MCF 10A (cell line): ENCODE measurements around the gene KLK15. TPM values are rescaled to one million over a fixed set of nuclear protein-coding genes. Genes with fewer than 3 reads are reported as not detected.

Experiments used
- BruUV-seq: library from RNA; stranded (reverse); fragments of 400-500 nt; replicated peaks from 2 replicates; lab custom pipeline; 2021; lab: Mats Ljungman, UMichigan
- CTCF ChIA-PET: fragments of 300-600 bp; sonication (Branson Sonifier 250); formaldehyde crosslinking; extraction: SDS; loops from one replicate; lab custom pipeline; 2021; ENCODE audit warnings: antibody characterized with exemption, inconsistent platforms; lab: Yijun Ruan, JAX
- POLR2A ChIA-PET: fragments of 300-600, 350-650 bp; sonication (Branson Sonifier 250); formaldehyde crosslinking; extraction: SDS; loops from one replicate; lab custom pipeline; 2020; ENCODE audit warnings: antibody characterized with exemption, inconsistent platforms; lab: Yijun Ruan, JAX
- DNase-seq: peaks from one replicate; pipeline ENCODE4 v3.0.0-alpha.2; 2018; ENCODE audit not compliant: unreplicated experiment
- H3K27ac Mint-ChIP-seq: one replicate; pipeline ENCODE4 v1.8.0; 2022; ENCODE audit warnings: mild to moderate bottlenecking, low read depth, mixed read lengths; ENCODE audit not compliant: unreplicated experiment
- H3K27me3 Mint-ChIP-seq: one replicate; pipeline ENCODE4 v1.8.0; 2022; ENCODE audit warnings: mixed read lengths; ENCODE audit not compliant: insufficient read depth, unreplicated experiment
- H3K36me3 Mint-ChIP-seq: one replicate; pipeline ENCODE4 v1.8.0; 2022; ENCODE audit warnings: mild to moderate bottlenecking, moderate library complexity, mixed read lengths; ENCODE audit not compliant: insufficient read depth, unreplicated experiment
- H3K4me1 Mint-ChIP-seq: one replicate; pipeline ENCODE4 v1.8.0; 2022; ENCODE audit warnings: mixed read lengths; ENCODE audit not compliant: insufficient read depth, unreplicated experiment
- H3K4me3 Mint-ChIP-seq: one replicate; pipeline ENCODE4 v1.8.0; 2022; ENCODE audit warnings: mild to moderate bottlenecking, moderate library complexity, mixed read lengths; ENCODE audit not compliant: unreplicated experiment
- H3K9me3 Mint-ChIP-seq: one replicate; pipeline ENCODE4 v1.8.0; 2022; ENCODE audit warnings: mixed read lengths; ENCODE audit not compliant: unreplicated experiment
- intact Hi-C: fragments of 100-400 bp; cut with micrococcal nuclease; formaldehyde crosslinking; loops from 2 replicates; pipeline ENCODE4 v1.14.1; 2022
- total RNA-seq: library from RNA; stranded (reverse); gene quantifications from 2 replicates; pipeline ENCODE4 v1.2.3, GENCODE V29; 2022
- TF ChIP-seq, protein P1 (sequence below): fragments of 200-600 bp; IDR thresholded peaks from one replicate; pipeline ENCODE4 v1.8.0; 2022; ENCODE audit warnings: antibody characterized with exemption, mild to moderate bottlenecking; ENCODE audit not compliant: unreplicated experiment

The KLK15 gene
- total RNA-seq, 1 experiment from 2014 or later: not detected

DNA sequence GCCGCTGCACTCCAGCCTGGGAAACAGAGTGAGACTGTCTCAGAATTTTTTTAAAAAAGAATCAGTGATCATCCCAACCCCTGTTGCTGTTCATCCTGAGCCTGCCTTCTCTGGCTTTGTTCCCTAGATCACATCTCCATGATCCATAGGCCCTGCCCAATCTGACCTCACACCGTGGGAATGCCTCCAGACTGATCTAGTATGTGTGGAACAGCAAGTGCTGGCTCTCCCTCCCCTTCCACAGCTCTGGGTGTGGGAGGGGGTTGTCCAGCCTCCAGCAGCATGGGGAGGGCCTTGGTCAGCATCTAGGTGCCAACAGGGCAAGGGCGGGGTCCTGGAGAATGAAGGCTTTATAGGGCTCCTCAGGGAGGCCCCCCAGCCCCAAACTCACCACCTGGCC lies 39.7 kb upstream of the KLK15 start, which contains the start of gene KLK2:
Gene KLK2 (plus strand): TSS at position 384 of the 400 bp plus-strand sequence. CDS start 35 bp downstream, outside the sequence.
- Mint-ChIP-seq H3K36me3 (no peaks in the 10 kb centered on the region), H3K4me1 (no peaks in the 10 kb centered on the region), H3K9me3 (no peaks in the 10 kb centered on the region), H3K27ac (no peak within 1 kb of the TSS), H3K4me3 (no peak within 1 kb of the TSS), H3K27me3 (peaks cover 15% of the 10 kb centered on the region)
- BruUV-seq: no TSS peak
- POLR2A ChIA-PET: no interaction called here
- intact Hi-C loops: no loop called here
- no peak for DNase-seq
- CTCF ChIA-PET: interaction anchor here (1.3 to 1.7 kb wide), 2 partner anchors 49 to 143 kb away, joined by 3 to 7 read pairs; no protein-coding TSS in a partner anchor
- TF ChIP-seq, protein P1, sequence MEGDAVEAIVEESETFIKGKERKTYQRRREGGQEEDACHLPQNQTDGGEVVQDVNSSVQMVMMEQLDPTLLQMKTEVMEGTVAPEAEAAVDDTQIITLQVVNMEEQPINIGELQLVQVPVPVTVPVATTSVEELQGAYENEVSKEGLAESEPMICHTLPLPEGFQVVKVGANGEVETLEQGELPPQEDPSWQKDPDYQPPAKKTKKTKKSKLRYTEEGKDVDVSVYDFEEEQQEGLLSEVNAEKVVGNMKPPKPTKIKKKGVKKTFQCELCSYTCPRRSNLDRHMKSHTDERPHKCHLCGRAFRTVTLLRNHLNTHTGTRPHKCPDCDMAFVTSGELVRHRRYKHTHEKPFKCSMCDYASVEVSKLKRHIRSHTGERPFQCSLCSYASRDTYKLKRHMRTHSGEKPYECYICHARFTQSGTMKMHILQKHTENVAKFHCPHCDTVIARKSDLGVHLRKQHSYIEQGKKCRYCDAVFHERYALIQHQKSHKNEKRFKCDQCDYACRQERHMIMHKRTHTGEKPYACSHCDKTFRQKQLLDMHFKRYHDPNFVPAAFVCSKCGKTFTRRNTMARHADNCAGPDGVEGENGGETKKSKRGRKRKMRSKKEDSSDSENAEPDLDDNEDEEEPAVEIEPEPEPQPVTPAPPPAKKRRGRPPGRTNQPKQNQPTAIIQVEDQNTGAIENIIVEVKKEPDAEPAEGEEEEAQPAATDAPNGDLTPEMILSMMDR: no peak

DNA sequence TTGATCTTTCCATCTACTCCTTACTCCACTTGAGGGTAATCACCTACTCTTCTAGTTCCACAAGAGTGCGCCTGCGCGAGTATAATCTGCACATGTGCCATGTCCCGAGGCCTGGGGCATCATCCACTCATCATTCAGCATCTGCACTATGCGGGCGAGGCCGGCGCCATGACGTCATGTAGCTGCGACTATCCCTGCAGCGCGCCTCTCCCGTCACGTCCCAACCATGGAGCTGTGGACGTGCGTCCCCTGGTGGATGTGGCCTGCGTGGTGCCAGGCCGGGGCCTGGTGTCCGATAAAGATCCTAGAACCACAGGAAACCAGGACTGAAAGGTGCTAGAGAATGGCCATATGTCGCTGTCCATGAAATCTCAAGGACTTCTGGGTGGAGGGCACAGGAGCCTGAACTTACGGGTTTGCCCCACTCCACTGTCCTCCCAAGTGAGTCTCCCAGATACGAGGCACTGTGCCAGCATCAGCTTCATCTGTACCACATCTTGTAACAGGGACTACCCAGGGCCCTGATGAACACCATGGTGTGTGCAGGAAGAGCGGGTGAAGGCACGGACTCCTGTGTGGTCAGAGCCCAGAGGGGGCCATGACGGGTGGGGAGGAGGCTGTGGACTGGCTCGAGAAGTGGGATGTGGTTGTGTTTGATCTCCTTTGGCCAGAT lies 37.2 kb upstream of the KLK15 start:
- Mint-ChIP-seq H3K9me3 (no peaks in the 10 kb centered on the region), H3K27ac (no peak overlapping the region), H3K36me3 (no peaks in the 10 kb centered on the region), H3K4me1 (no peaks in the 10 kb centered on the region), H3K4me3 (no peak overlapping the region), H3K27me3 (peaks cover 26% of the 10 kb centered on the region)
- no peak for DNase-seq
- TF ChIP-seq, protein P1: no peak
- CTCF ChIA-PET: no interaction called here
- intact Hi-C loops: no loop called here
- POLR2A ChIA-PET: no interaction called here
- BruUV-seq: no TSS peak

DNA sequence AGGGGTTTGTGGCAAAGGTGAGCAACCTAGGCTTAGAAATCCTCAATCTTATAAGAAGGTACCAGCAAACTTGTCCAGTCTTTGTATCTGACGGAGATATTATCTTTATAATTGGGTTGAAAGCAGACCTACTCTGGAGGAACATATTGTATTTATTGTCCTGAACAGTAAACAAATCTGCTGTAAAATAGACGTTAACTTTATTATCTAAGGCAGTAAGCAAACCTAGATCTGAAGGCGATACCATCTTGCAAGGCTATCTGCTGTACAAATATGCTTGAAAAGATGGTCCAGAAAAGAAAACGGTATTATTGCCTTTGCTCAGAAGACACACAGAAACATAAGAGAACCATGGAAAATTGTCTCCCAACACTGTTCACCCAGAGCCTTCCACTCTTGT lies 36.1 kb upstream of the KLK15 start:
- no peaks in the 10 kb centered on the region for H3K4me1 Mint-ChIP-seq
- H3K27ac Mint-ChIP-seq: no peak overlapping the region
- H3K36me3 Mint-ChIP-seq: no peaks in the 10 kb centered on the region
- intact Hi-C loops: no loop called here
- ChIA-PET POLR2A (no interaction called here), CTCF (interaction anchor here (0.6 kb wide), 1 partner anchor 907 kb away, joined by 3 read pairs; no protein-coding TSS in a partner anchor)
- DNase-seq: no peak
- H3K27me3 Mint-ChIP-seq: peaks cover 30% of the 10 kb centered on the region
- TF ChIP-seq, protein P1: no peak
- no peak overlapping the region for H3K4me3 Mint-ChIP-seq
- BruUV-seq: no TSS peak
- no peaks in the 10 kb centered on the region for H3K9me3 Mint-ChIP-seq

DNA sequence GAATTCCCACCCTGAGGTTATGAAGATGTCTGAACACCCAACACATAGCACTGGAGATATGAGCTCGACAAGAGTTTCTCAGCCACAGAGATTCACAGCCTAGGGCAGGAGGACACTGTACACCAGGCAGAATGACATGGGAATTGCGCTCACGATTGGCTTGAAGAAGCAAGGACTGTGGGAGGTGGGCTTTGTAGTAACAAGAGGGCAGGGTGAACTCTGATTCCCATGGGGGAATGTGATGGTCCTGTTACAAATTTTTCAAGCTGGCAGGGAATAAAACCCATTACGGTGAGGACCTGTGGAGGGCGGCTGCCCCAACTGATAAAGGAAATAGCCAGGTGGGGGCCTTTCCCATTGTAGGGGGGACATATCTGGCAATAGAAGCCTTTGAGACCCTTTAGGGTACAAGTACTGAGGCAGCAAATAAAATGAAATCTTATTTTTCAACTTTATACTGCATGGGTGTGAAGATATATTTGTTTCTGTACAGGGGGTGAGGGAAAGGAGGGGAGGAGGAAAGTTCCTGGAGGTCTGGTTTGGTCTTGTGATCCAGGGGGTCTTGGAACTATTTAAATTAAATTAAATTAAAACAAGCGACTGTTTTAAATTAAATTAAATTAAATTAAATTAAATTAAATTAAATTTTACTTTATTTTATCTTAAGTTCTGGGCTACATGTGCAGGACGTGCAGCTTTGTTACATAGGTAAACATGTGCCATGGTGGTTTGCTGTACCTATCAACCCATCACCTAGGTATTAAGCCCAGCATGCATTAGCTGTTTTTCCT lies 28.3 kb upstream of the KLK15 start:
- no peak for DNase-seq
- ChIA-PET CTCF (interaction anchor here (0.5 to 1.1 kb wide), 4 partner anchors 23 to 494 kb away, joined by 3 to 4 read pairs (median 4); no protein-coding TSS in a partner anchor), POLR2A (interaction anchor here (0.6 kb wide), 1 partner anchor 84 kb away, joined by 3 read pairs; no protein-coding TSS in a partner anchor)
- no TSS peak for BruUV-seq
- H3K27ac Mint-ChIP-seq: no peak overlapping the region
- peaks cover 32% of the 10 kb centered on the region for H3K27me3 Mint-ChIP-seq
- TF ChIP-seq, protein P1: no peak
- peaks cover 9% of the 10 kb centered on the region for H3K9me3 Mint-ChIP-seq
- H3K4me1 Mint-ChIP-seq: peaks cover 6% of the 10 kb centered on the region
- intact Hi-C loops: no loop called here
- H3K4me3 Mint-ChIP-seq: no peak overlapping the region
- H3K36me3 Mint-ChIP-seq: no peaks in the 10 kb centered on the region
